ENCODE measurements around the gene PGLYRP2.

DNA sequence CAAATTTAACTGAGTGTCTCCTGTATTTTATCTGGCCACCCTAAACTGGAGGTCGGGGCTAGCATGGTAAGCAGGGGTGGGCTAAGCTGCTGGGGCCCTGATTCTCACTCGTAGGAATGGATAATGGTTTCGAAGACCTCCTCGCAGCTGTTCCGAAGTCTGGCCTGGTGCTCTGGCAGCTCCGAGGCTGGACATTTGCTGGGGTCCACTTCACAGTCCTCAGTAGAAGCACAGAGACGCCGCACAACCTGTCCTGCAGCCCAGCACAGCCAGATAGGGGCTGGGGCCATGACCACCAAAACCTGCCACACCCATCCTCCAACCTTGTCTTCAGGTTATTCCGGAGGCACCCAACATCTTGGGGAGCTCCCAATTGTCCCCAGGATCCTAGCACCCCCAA is 23.3 kb downstream of the PGLYRP2 start:
- TF ChIP-seq EZH2phosphoT487 (IDR thresholded peaks at IDR 0.05): no peak
- TF ChIP-seq, protein P1, sequence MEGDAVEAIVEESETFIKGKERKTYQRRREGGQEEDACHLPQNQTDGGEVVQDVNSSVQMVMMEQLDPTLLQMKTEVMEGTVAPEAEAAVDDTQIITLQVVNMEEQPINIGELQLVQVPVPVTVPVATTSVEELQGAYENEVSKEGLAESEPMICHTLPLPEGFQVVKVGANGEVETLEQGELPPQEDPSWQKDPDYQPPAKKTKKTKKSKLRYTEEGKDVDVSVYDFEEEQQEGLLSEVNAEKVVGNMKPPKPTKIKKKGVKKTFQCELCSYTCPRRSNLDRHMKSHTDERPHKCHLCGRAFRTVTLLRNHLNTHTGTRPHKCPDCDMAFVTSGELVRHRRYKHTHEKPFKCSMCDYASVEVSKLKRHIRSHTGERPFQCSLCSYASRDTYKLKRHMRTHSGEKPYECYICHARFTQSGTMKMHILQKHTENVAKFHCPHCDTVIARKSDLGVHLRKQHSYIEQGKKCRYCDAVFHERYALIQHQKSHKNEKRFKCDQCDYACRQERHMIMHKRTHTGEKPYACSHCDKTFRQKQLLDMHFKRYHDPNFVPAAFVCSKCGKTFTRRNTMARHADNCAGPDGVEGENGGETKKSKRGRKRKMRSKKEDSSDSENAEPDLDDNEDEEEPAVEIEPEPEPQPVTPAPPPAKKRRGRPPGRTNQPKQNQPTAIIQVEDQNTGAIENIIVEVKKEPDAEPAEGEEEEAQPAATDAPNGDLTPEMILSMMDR (IDR thresholded peaks at IDR 0.05): no peak

All from neural progenitor cell (in vitro differentiated cells).